Thoracic aorta (tissue), 2 donors: ENCODE results near the gene GOLGA8K. TPM values are rescaled to one million over a fixed set of nuclear protein-coding genes. Genes with fewer than 3 reads are reported as not detected.
"Not testable (repeated sequence)": the region's sequence is repeated elsewhere in the genome, so short reads cannot be mapped to it uniquely, and the experiment has no call there.

Experiments used
- ATAC-seq: fragments of 150-250 bp; one replicate; pipeline ENCODE4 v1.8.0; 2017; ENCODE audit warnings: low read depth; ENCODE audit not compliant: insufficient number of reproducible peaks, low FRiP score
- DNase-seq: peaks from one replicate; pipeline ENCODE4 v3.0.0-alpha.2; 2020; ENCODE audit warnings: low spot score
- H3K27ac ChIP-seq, 2 donors: fragments of 200-600 bp; sonication (generic); 1 replicate in 1 of 2; 2 replicates in 1 of 2; pipeline ENCODE4 v1.5.1; 2016; ENCODE audit warnings: mild to moderate bottlenecking in 2 of 2, moderate library complexity in 2 of 2
- H3K27me3 ChIP-seq: fragments of 200-600 bp; sonication (generic); replicated peaks from 2 replicates; pipeline ENCODE4 v1.6.0; 2016; ENCODE audit warnings: mild to moderate bottlenecking; ENCODE audit not compliant: insufficient read depth
- H3K36me3 ChIP-seq: fragments of 200-600 bp; sonication (generic); one replicate; pipeline ENCODE4 v1.5.1; 2016
- H3K4me1 ChIP-seq, 2 donors: fragments of 200-600 bp; sonication (generic); 1 replicate in 1 of 2; 2 replicates in 1 of 2; pipeline versions ENCODE4 v1.5.1 to v1.6.0; 2016; ENCODE audit warnings: low read depth in 2 of 2, mild to moderate bottlenecking in 1 of 2; ENCODE audit not compliant: control insufficient read depth in 1 of 2
- H3K4me3 ChIP-seq: fragments of 200-600 bp; sonication (generic); 2 replicates; pipeline ENCODE4 v1.5.1; 2016; ENCODE audit warnings: mild to moderate bottlenecking
- H3K9me3 ChIP-seq: fragments of 200-600 bp; sonication (generic); 2 replicates; pipeline ENCODE4 v1.5.1; 2016
- total RNA-seq, 2 donors: library from RNA; depleted of rRNA; stranded (reverse); fragments of >200 nt; gene quantifications; one replicate each; pipeline versions ENCODE4 v1.1.0 to v1.2.3, GENCODE V29; 2016

GOLGA8K gene
- total RNA-seq, 2 donors from 2014 or later = 0.41 TPM; not detected in 1

DNA sequence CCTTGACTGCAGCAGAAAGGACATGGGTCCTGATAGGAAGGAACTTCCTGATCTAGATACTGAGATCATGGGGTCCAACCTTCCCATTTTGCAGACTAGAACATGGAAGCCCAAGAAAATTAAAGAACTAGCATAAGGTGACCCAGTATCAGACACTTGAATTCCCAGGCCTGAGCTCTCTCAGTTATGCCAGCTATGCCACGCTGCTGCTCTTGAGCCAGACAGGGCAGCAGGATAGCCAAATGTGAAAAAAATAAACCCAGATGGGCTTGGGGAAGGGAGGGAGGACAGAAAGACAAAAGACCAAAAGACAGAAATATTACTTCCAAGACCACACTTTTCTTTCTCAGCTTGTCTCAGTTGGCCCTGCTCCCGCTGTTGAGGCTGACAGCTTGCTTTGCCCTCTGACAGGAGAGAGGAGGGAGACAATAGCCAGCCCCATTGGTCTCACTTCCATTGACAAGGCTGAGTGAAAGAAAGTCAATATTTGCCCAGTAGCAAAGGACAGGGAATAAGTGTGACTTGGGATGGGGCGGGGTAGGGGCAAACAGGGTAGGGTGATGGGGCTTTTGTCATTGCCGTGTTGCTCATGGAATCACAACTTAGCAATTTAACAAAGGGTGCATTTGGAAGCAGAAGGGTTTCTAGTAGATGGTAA is 52.4 kb downstream of the GOLGA8K start:
- H3K9me3 ChIP-seq, H3K4me3 ChIP-seq: not testable (repeated sequence)

DNA sequence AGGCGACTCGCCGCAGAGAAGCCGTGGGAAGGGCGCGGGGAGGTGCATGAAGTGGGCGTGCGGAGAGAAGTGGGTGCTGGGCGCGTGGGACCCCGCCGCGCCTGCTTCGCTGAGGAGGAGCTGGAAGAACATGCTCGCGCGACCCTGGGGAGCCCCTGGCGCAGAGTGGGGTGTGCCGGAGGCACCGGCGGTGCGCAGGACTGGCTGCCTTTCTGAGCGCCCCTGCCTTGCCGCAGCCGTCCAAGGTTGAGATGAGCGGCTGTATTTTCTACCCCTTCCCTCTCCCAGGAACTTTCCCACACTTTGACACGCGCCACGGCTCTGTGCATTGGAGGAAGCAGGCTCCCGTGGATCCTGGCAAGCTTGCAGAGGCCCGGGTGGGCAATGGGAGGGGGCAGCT is 56.1 kb downstream of the GOLGA8K start:
- DNase-seq, H3K4me1 ChIP-seq, H3K27ac ChIP-seq, H3K27me3 ChIP-seq, ATAC-seq, H3K9me3 ChIP-seq, H3K36me3 ChIP-seq, H3K4me3 ChIP-seq: not testable (repeated sequence)

More for the DNA sequence above, 52.4 kb downstream of the GOLGA8K start:
- not testable (repeated sequence) for H3K27ac ChIP-seq, ATAC-seq, H3K36me3 ChIP-seq, DNase-seq, H3K27me3 ChIP-seq, H3K4me1 ChIP-seq

DNA sequence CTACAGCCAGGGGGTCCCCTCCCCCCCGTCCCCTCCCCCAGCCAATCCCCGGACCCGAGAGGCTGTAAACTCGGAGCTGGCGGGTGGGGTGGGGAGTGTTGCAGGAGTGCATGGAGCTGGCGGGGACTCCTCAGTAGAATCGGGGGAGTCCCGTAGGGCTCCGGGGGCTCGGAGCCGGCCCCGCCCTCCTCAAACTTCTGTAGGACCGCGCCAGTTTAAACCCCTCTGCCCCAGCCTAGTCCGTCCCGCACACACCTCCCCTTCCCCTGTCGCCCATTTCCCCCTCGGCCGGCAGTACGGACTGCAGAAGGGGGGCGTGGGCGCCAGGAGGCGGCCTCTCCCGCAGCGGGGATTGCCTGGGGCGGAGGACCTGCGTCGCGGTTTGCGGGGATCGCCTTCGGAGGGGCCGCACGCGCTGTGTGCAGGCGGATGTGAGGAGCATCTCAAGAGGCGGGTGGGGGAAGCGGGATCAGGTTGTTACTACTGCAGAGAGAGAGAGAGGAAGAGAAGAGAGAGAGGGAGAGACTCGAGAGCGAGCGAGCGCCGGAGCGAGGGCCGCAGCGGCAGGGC is 57.0 kb downstream of the GOLGA8K start:
- H3K4me3 ChIP-seq, H3K27ac ChIP-seq, ATAC-seq, DNase-seq, H3K27me3 ChIP-seq, H3K9me3 ChIP-seq, H3K36me3 ChIP-seq, H3K4me1 ChIP-seq: not testable (repeated sequence)

DNA sequence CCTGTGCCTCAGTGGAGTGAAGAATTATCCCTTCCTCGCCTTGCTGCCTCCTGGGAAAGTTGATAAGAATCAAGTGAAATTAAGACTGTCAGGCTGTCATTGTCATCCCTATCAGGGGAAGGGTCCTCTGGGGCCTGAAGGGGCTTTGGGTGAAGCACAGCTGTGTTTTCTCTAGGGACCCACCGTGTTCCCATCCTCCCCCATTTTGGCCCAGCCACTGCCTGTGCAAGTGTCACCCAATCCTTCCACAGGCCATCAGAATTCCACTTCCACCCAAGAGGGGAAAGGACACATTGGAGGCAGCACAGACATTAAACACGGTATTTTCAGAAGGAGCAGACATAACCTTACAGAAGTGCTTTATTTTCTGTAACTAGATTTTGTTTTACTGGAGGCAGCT is 59.2 kb downstream of the GOLGA8K start:
- H3K4me3 ChIP-seq, H3K27ac ChIP-seq, DNase-seq, ATAC-seq, H3K36me3 ChIP-seq, H3K27me3 ChIP-seq, H3K9me3 ChIP-seq, H3K4me1 ChIP-seq: not testable (repeated sequence)

Other genes starting within 250 kb of the GOLGA8K start
- 1 to 10 TPM in 1 of 2 donors, not detected in 1; 2.4 TPM for gene GOLGA8O, start 52.3 kb upstream of the GOLGA8K start, total RNA-seq
- gene GOLGA8N, start 190.2 kb upstream of the GOLGA8K start, total RNA-seq = 10 to 100 TPM; 21.2 to 36.8 TPM
- gene ARHGAP11A, start 212.2 kb upstream of the GOLGA8K start, total RNA-seq = under 1 TPM; 0.68 to 0.92 TPM
- 1 to 10 TPM; 2.4 to 3.3 TPM for gene SCG5, start 238.4 kb upstream of the GOLGA8K start, total RNA-seq